Measurements from ENCODE around the gene FKRP. TPM values are rescaled to one million over a fixed set of nuclear protein-coding genes. Genes with fewer than 3 reads are reported as not detected.

Gene FKRP
- total and polyA plus RNA-seq, 11 donors: 13.9 to 25.1 (median 19.8) TPM

DNA sequence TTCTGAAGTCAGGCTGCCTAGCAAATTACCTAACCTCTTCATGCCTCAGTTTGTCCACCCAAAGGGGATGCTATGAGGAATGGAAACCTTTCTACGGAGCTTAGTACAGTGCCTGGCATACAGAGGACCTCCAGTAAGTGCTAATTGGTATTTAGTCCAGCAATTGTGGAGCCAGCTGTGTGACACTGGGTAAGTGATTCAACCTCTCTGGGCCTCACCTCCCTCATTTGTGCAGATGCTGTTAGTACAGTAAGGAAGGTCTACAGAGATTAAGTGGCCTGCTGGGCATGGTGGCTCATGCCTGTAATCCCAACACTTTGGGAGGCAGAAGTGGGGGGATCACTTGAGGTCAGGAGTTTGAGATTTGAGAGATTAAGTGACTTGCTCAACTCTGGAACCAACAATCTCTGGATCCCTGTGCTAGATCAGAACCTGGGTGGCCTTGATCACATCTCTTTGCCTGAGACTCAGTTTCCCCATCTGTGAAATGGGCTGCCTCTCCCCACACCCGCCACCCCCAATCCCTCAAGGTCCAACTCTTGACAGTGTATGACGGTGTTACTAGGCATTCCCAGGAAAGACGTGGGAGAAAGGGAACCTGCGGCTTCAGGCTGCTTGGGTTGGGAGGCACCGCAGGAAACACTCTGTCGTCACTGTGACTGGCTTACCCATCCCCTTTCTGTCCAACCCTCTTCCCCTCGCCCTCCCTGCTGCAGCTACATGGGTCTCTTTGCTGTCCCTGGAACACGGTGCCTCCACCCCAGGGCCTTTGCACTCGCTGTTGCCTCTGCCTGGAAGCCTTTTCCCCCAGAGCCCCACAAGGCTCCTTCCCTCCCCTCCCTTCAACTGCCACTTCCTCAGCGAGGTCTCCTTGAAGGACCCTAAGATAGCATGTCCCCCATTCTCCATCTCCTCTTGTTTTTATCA lies 47.2 kb upstream of the FKRP start:
- Histone ChIP-seq H3K27me3 (no peaks in the 10 kb centered on the region), H3K27ac (no peak overlapping the region), H3K4me3 (no peak overlapping the region), H3K36me3 (peaks cover 3 to 96% (median 92%) of the 10 kb centered on the region in 9 donors), H3K4me1 (peaks cover 0 to 13% (median 3%) of the 10 kb centered on the region in 12 donors), H3K9me3 (no peaks in the 10 kb centered on the region)
- ATAC-seq: no peak
- 93 to 97% (median 95%) methylated on average over 11 of the region's 11 CpGs for WGBS, 4 donors
- TF ChIP-seq, protein P1, sequence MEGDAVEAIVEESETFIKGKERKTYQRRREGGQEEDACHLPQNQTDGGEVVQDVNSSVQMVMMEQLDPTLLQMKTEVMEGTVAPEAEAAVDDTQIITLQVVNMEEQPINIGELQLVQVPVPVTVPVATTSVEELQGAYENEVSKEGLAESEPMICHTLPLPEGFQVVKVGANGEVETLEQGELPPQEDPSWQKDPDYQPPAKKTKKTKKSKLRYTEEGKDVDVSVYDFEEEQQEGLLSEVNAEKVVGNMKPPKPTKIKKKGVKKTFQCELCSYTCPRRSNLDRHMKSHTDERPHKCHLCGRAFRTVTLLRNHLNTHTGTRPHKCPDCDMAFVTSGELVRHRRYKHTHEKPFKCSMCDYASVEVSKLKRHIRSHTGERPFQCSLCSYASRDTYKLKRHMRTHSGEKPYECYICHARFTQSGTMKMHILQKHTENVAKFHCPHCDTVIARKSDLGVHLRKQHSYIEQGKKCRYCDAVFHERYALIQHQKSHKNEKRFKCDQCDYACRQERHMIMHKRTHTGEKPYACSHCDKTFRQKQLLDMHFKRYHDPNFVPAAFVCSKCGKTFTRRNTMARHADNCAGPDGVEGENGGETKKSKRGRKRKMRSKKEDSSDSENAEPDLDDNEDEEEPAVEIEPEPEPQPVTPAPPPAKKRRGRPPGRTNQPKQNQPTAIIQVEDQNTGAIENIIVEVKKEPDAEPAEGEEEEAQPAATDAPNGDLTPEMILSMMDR (IDR thresholded peaks at IDR 0.05): no peak
- no peak for TF ChIP-seq POLR2A (IDR thresholded peaks at IDR 0.05)
- intact Hi-C loops (cut with DNase I): loop anchor here in 2 of 10 donors (5.0 kb wide), 2 partner anchors 39 to 44 kb away; no protein-coding TSS in a partner anchor
- peak in 1 of 5 donors; percentile 17 for DNase-seq

DNA sequence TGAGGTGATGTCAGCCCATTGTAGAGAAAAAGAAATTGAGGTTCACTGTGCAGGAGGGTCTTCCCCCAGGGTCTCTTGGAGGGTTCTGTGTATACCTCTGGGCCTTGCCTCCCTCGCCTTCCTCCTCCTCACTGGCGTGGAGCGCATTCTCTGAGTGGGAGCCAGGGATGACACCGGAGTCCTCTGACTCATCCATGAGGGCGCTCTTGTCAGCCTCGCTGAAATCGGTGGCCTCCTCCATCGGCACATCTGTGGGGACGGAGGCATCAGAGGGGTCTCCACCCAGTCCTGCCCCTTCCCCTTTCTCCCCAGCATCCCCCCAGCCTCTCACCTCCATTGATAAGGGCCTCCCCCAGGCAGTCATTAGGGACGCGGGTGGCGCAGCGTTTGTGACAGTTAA lies 45.2 kb upstream of the FKRP start:
- Histone ChIP-seq H3K4me1 (peaks cover 0 to 16% (median 3%) of the 10 kb centered on the region in 12 donors), H3K9me3 (no peaks in the 10 kb centered on the region), H3K27ac (no peak overlapping the region), H3K4me3 (no peak overlapping the region), H3K36me3 (peaks cover 3 to 84% (median 79%) of the 10 kb centered on the region in 9 donors), H3K27me3 (no peaks in the 10 kb centered on the region)
- intact Hi-C loops (cut with DNase I): no loop called here
- TF ChIP-seq, protein P1 (IDR thresholded peaks at IDR 0.05): no peak
- no peak for TF ChIP-seq POLR2A (IDR thresholded peaks at IDR 0.05)
- DNase-seq (peak in 1 of 5 donors; percentile 15), ATAC-seq (no peak)
- 91 to 94% (median 92%) methylated on average over 13 of the region's 13 CpGs for WGBS, 4 donors

DNA sequence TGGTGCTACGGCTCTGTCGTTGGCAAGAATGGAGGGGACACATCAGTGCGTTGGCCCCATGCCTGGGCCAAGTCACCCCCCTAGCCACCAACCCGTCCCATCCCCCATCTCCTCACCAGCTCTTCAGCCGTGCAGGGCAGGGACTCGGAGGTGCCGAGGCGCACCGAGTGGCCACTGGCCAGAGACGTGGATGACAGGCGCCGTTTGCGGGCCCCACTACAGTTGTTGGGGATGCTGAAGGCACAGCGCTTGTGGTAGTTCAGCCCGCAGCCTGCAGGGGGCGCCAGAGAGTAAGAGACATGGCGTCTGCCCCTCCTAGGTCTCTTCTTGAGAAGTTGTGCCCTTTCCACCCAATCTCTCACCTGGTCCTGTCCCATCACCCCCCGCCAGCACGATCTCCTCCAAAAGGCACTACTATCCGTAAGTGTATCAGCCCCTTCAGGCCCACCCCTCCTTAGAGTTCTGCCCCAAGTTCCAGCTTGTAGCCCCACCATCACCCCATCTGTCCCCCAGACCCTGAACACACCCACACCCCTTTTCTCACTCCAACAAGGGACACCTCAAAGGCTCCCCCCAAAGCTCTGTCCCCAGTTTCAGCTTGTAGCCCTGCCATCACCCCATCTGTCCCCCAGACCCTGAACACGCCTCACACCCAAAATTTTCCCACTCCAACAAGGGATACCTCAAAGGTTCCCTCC lies 41.3 kb upstream of the FKRP start:
- Histone ChIP-seq H3K27ac (no peak overlapping the region), H3K4me1 (peaks cover 0 to 4% (median 0%) of the 10 kb centered on the region in 12 donors), H3K9me3 (no peaks in the 10 kb centered on the region), H3K27me3 (no peaks in the 10 kb centered on the region), H3K4me3 (no peak overlapping the region), H3K36me3 (peaks cover 3 to 90% (median 86%) of the 10 kb centered on the region in 9 donors)
- peak; percentile 49 to 80 (median 78) for ATAC-seq
- intact Hi-C loops (cut with DNase I): loop anchor here in 6 of 10 donors (1.0 to 5.0 kb wide), 3 partner anchors 24 to 43 kb away; partner anchors contain the start of genes FKRP (in 1 of the 6) and STRN4 (in 1 of the 6)
- TF ChIP-seq, protein P1 (IDR thresholded peaks at IDR 0.05): peak; percentile 91 to 99 (median 95)
- no peak for TF ChIP-seq POLR2A (IDR thresholded peaks at IDR 0.05)
- peak; percentile 65 to 91 (median 68) for DNase-seq
- WGBS, 4 donors: 33 to 39% (median 36%) methylated on average over 15 to 21 of the region's 21 CpGs

Measured in heart left ventricle (tissue), 16 donors.